Measurements from ENCODE around the gene RBM4B.
A peak's percentile ranks its signal among the peaks of the same experiment; 100 is the strongest.
"Not testable (repeated sequence)": the region's sequence is repeated elsewhere in the genome, so short reads cannot be mapped to it uniquely, and the experiment has no call there.

RBM4B gene

DNA sequence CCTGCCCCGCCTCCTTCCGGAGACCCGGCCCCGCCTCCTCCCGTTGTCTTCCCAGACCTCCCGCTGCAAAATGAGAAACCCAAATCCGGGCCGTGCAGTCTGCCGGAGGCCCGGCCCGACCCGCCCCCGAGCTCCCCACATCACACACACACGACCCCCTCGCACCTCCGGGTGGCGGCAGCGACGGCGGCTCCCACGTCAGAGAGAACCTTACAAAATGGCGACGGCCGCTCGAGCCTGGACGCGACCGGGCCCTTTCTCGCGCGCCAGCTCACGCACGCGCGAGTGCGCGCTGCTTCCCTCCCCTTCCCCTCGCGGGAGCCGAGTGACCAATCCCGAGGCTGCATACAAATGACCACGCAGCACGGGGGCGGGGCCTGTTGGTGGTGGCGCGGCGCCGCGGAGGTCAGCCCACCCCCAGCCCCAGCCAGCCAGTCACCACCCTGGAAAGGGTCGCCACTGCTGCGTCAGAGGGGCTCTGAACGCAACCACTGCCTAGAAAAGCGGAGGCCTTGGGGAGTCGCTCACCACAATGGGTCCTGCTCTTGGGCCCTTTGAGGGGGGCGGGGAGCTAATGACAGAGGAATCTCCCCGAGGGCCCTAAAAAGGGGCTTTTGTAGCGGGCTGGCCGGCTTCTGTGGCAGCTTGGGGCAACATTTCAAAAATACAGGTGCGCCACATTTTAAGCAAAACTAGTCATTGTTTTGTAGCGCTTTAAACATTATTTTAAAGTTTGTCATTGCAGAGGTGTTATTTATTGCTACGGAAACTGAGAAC, at the start of gene RBM4B:
Gene RBM4B, minus strand, starts transcription at position 289 of the 777 bp plus-strand sequence. CDS start 808 bp downstream, outside the sequence.
- DNase-seq (ENCODE audit: low spot score): peak; percentile 94

- DNase-seq (ENCODE audit: low spot score): no peak
These were observed 48.0 kb upstream of the RBM4B start for GRCh38 chr11:66725647-66726046.

DNA sequence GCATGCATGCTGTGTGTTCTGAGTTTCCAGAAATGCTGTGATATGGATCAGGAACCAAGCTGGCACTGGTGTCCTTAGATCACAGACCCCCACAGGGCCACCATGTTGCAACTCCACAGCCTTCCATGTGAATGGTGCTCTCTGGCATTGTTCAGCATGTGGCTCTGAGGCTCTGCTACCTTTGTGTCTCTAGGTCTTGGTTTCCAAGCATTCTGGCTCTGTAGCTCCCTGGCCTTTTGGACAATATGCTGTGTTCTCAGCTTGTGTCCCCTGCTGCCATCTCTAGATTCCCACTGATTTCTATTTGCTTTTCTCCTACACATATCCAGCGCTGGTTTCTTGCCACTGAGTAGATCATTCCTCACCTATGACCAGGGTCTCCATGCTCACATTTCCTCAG, 47.4 kb upstream of the RBM4B start:
- no peak for DNase-seq (ENCODE audit: low spot score)

DNA sequence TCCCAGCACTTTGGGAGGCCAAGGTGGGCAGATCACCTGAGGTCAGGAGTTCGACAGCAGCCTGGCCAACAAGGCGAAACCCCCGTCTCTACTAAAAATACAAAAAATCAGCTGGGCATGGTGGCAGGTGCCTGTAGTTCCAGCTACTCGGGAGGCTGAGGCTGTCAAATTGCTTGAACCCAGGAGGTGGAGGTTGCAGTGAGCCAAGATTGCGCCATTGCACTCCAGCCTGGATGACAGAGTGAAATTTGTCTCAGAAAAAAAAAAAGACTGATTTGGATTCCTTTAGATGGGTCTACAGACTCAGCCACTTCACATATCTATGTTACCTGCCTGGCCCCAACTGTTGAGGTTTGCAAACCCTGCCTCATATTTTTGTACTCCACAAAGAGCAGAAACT, 46.5 kb upstream of the RBM4B start:
- DNase-seq (ENCODE audit: low spot score): not testable (repeated sequence)

DNA sequence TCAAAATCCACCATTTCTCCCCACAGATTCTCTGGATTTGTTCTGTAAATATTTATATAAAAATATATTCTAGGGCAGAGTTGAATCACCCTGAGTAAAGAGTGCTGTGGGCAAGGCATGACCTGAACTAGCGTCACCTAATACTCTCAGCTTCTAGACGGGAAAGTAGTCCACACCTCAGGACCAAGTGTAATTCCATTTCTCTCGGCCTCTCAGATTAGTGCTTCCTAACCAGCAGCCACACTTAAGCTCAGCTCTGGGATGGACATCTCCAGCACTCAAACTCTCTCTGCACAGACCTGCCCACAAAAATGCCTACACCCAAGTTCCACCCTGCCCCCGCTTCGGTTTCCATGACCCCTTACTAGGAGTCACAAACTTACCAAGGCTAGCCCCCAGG, 46.0 kb upstream of the RBM4B start:
- DNase-seq (ENCODE audit: low spot score): no peak

- DNase-seq (ENCODE audit: low spot score): no peak
These were observed 45.3 kb upstream of the RBM4B start for GRCh38 chr11:66722745-66723651.

- DNase-seq (ENCODE audit: low spot score): no peak
These were observed 44.3 kb upstream of the RBM4B start for GRCh38 chr11:66721939-66722338.

DNA sequence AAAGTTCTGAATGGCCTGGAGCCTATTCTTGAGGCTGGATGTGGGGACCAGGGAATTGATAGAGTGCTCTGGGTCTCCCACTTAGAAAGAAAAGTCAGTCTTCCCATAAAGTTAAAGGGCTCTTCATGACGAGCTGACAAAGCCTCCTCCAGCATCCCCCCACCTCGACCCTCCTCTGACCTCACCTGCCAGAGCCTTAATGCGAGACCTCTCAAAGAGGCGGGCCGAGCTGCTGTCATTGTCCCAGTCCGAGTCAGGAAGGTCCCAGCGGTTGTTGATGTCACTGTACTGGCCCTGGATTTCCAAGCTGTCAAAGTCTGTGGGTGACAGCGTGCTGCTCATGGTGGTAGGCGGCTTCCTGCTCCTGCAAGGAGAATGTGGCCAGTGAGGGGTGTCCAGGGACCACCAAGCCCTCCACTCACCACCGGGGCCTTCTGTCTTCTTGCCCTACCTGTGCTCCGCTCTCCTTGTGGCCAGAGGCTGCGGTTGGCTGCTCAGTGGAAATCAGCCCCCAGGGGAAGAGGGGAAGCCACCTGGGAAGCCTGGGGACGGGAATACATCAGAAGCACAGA, 43.3 kb upstream of the RBM4B start:
- no peak for DNase-seq (ENCODE audit: low spot score)

DNA sequence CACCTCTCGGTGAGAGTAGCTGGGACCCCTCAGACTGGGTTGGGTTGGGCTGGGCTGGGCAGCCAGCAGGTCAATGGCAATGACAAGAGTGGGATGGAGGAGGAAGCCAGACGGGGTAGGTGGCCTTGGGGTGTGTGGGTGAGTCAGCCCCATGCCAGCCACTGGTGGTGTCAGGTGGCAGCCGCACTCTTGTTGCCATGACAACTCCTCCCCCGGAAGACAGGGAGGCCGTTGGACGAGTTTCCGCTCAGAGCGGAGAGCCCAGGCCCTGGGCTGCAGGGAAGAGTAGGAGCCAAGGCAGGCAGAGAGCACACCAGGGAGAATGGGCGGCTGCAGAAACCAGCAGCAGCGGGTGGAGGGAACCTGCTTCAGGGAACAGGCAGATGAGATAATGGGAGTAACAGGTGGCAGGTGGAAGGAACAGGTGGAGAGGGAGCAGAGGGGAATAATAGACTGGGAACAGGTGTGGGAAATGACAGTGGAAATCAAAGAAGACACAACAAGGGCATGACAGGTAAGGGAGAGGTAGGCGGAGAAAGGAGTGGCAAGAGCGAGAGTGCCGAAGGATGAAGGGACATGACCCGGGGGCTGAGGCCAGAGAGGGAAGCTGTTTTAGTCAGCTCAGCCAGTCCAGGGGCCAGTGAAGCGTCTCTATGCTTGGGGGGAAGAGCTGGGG, 42.7 kb upstream of the RBM4B start:
- DNase-seq (ENCODE audit: low spot score): peak; percentile 57

DNA sequence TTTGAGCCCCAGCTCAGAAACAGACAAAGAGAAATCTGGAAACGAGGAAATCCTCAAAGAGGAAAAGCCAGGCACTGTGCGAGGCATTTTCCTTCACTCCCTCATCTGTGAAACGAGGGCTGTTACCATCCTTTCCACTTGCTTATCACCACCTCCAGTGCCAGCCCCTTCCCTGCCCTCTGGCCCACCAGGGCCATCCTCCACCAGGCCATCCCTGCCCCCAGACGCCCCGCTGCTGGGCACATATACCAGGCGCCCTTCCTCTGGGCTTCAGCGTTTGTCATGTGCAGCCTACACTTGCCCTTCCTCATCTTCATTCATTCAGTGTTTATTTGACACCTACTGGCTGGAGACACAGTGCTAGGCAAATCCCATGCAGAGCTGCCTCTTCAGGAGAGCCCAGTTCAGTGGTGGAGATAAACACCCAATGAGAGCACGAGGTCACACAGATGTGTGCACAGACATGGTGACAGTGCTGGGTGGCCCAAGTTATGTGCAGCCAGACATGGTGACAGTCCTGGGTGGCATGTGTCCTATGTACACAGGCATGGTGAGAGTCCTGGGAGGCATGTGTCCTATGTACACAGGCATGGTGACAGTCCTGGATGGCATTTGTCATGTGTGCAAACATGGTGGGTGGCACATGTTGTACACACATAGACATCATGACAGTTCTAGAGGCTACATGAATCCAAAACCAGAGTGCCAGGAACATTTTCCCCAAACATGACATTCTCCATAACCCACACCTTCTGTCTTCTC, 41.6 kb upstream of the RBM4B start:
- no peak for DNase-seq (ENCODE audit: low spot score)

DNA sequence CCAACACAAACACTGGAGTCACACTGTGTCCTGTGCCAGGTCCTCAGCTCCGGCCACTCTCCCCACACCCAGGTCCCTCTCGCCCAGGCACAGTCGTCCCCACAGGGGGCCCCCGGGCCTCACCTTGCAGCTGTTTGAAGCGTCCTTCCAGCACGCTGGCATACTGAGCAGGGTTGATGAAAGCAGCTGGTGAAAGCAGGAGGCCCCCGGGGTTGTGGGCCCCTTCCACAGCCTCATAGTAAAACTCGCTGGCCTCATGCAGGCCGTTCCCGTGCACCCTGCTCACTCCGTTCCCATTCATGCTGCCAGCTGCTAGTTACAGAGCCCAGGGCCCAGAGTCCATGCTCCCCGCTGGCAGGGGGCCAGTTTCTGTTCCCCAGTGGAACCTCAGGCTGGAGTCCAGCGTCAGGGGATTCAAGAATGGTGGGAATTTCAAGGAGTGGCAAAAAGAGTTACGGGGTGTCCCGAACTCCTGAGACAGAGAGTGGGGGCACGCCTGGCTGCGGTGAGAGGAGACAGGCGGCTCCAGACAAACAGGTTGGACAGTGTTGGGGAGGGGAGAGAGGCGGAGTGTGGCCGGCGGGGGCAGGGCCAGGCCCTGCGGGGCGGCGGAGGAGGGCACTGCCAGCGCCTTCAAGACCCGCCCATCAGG, 40.8 kb upstream of the RBM4B start:
- DNase-seq (ENCODE audit: low spot score): no peak

GRCh38 chr11:66717925-66718319, 40.2 kb upstream of the RBM4B start:
- no peak for DNase-seq (ENCODE audit: low spot score)

GRCh38 chr11:66716996-66717395, 39.3 kb upstream of the RBM4B start:
- DNase-seq (ENCODE audit: low spot score): no peak

GRCh38 chr11:66715346-66716085, 37.8 kb upstream of the RBM4B start:
- peak; percentile 50 for DNase-seq (ENCODE audit: low spot score)

GRCh38 chr11:66713746-66714480, 36.2 kb upstream of the RBM4B start:
- DNase-seq (ENCODE audit: low spot score): no peak

- no peak for DNase-seq (ENCODE audit: low spot score)
These were observed 32.8 kb upstream of the RBM4B start for GRCh38 chr11:66710384-66710930.

GRCh38 chr11:66708701-66709100, 31.0 kb upstream of the RBM4B start:
- no peak for DNase-seq (ENCODE audit: low spot score)

DNA sequence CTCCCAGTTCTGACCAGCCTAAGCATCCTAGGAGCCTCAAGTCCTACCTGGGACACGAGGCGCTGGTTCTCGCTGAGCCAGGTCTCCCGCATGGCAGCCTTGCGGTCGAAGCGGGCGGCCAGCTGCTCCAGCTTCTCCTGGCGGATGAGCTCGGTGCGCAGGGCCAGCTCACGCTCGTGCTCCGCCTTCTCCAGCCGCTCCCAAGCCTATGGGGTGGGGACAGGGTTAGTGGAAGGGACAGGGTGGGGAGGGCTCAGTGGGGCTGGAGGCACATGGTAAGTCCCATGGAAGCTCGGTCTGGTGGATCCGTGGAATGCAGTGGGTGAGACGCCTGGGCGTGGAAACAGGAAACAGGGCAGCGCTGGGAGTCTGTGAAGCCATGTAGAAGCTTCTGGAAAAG, 30.4 kb upstream of the RBM4B start:
- DNase-seq (ENCODE audit: low spot score): no peak

DNA sequence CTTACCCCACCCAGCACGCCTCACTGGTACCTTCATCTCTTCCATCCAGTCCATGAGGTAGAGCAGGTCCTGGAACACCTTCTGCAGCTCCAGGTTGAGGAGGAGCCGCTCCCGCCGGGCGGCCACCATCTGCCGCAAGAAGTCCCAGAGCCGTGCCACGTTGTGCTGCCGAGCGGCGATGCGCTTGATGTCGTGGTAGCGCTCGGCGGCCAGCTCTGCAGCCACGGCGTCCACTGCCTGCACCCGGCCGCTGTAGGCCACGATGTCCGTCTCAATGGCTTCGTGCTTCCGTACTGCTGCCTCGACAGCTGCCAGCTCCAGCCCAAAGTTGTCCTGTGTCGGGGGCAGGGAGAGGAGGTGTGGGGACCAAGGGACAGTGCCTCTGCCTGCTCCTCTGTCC, 29.8 kb upstream of the RBM4B start:
- no peak for DNase-seq (ENCODE audit: low spot score)

All from COLO829 (cell line).